ENCODE measurements around the gene TNFRSF18.

The TNFRSF18 gene

GRCh38 chr1:1226566-1227362 lies 20.4 kb upstream of the TNFRSF18 start:
- in situ Hi-C loops (cut with MboI; ENCODE audit: low pct_unique_long_range_greater_than_20kb, low sequenced_read_pairs, unreplicated experiment): no loop called here
- no peak for DNase-seq (ENCODE audit: low spot score)
- TF ChIP-seq, protein P1, sequence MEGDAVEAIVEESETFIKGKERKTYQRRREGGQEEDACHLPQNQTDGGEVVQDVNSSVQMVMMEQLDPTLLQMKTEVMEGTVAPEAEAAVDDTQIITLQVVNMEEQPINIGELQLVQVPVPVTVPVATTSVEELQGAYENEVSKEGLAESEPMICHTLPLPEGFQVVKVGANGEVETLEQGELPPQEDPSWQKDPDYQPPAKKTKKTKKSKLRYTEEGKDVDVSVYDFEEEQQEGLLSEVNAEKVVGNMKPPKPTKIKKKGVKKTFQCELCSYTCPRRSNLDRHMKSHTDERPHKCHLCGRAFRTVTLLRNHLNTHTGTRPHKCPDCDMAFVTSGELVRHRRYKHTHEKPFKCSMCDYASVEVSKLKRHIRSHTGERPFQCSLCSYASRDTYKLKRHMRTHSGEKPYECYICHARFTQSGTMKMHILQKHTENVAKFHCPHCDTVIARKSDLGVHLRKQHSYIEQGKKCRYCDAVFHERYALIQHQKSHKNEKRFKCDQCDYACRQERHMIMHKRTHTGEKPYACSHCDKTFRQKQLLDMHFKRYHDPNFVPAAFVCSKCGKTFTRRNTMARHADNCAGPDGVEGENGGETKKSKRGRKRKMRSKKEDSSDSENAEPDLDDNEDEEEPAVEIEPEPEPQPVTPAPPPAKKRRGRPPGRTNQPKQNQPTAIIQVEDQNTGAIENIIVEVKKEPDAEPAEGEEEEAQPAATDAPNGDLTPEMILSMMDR (IDR thresholded peaks at IDR 0.05; ENCODE audit: extremely low read depth, insufficient read depth, missing control alignments): no peak

- DNase-seq (ENCODE audit: low spot score): no peak
Observed at GRCh38 chr1:1225913-1226312, 19.5 kb upstream of the TNFRSF18 start.

DNA sequence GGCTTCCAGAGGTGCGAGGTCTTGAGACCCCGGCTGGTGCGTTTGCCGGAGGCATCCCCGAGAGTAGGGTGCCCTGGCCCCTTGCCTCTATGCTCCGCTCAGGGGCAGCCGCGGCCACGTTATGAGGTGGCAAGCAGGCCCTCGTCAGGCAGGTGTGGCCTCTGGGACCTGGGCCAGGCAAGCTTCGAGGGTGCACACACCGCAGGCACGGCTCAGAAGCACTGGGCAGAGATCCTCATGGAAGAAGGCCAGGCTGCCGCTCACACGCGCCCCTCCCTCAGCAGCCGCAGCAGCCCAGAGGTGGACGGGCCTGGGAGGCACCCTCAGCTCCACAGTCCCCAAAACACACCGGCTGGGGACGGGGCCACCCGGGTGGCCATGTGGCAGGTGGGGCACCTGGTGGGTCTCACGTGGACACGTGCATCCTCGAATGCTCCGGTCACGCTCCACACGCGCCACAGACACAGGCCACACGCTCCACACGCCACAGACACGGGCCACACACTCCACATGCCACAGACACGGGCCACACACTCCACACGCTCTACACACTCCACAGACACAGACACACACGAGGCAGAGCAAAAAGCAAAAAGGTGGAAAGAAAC lies 18.9 kb upstream of the TNFRSF18 start:
- DNase-seq (ENCODE audit: low spot score): no peak
- TF ChIP-seq, protein P1 (IDR thresholded peaks at IDR 0.05; ENCODE audit: extremely low read depth, insufficient read depth, missing control alignments): no peak
- in situ Hi-C loops (cut with MboI; ENCODE audit: low pct_unique_long_range_greater_than_20kb, low sequenced_read_pairs, unreplicated experiment): no loop called here

More at GRCh38 chr1:1225913-1226312, 19.5 kb upstream of the TNFRSF18 start:
- in situ Hi-C loops (cut with MboI; ENCODE audit: low pct_unique_long_range_greater_than_20kb, low sequenced_read_pairs, unreplicated experiment): no loop called here
- TF ChIP-seq, protein P1 (IDR thresholded peaks at IDR 0.05; ENCODE audit: extremely low read depth, insufficient read depth, missing control alignments): no peak

- TF ChIP-seq, protein P1 (IDR thresholded peaks at IDR 0.05; ENCODE audit: extremely low read depth, insufficient read depth, missing control alignments): no peak
- in situ Hi-C loops (cut with MboI; ENCODE audit: low pct_unique_long_range_greater_than_20kb, low sequenced_read_pairs, unreplicated experiment): no loop called here
- DNase-seq (ENCODE audit: low spot score): no peak
Observed at GRCh38 chr1:1223891-1224290, 17.5 kb upstream of the TNFRSF18 start.

- TF ChIP-seq, protein P1 (IDR thresholded peaks at IDR 0.05; ENCODE audit: extremely low read depth, insufficient read depth, missing control alignments): no peak
- in situ Hi-C loops (cut with MboI; ENCODE audit: low pct_unique_long_range_greater_than_20kb, low sequenced_read_pairs, unreplicated experiment): no loop called here
Observed at GRCh38 chr1:1223321-1223720, 16.9 kb upstream of the TNFRSF18 start.

GRCh38 chr1:1222575-1223225 lies 16.3 kb upstream of the TNFRSF18 start:
- in situ Hi-C loops (cut with MboI; ENCODE audit: low pct_unique_long_range_greater_than_20kb, low sequenced_read_pairs, unreplicated experiment): no loop called here
- no peak for DNase-seq (ENCODE audit: low spot score)

More at GRCh38 chr1:1223321-1223720, 16.9 kb upstream of the TNFRSF18 start:
- no peak for DNase-seq (ENCODE audit: low spot score)

More at GRCh38 chr1:1222575-1223225, 16.3 kb upstream of the TNFRSF18 start:
- TF ChIP-seq, protein P1 (IDR thresholded peaks at IDR 0.05; ENCODE audit: extremely low read depth, insufficient read depth, missing control alignments): no peak

Measured in GM13977 (cell line).